Adipose tissue (tissue), 3 donors: ENCODE measurements around the gene SORT1. TPM values are rescaled to one million over a fixed set of nuclear protein-coding genes. Genes with fewer than 3 reads are reported as not detected.

Experiments
- H3K27ac ChIP-seq: one replicate; pipeline ENCODE4 v1.5.1; 2013; ENCODE audit warnings: low read depth, low read length
- WGBS, 3 donors: extraction: QIAGEN DNeasy Blood & Tissue Kit; methylation state at CpG; one replicate each; pipeline ENCODE4 v1.1.7; 2013; 5-methylcytosine and 5-hydroxymethylcytosine counted together
- polyA plus RNA-seq, 3 donors: library from polyadenylated mRNA; stranded (reverse); fragments of 200-250 nt; gene quantifications; one replicate each; pipeline ENCODE4 v1.2.3, GENCODE V29; 2013
- donor health status: healthy with polysubstance abuse.
- donor health status: Bipolar disorder and iron deficiency.
- donor health status: healthy.

SORT1 gene
- polyA plus RNA-seq, 3 donors = 13.2 to 47.9 (median 24.6) TPM

- H3K27ac ChIP-seq = no peak overlapping the region
- WGBS, 3 donors = 79 to 82% (median 80%) methylated on average over 7 of the region's 7 CpGs
These were observed 137.8 kb downstream of the SORT1 start for GRCh38 chr1:109259674-109260557.

Other genes with a start within 250 kb of the SORT1 start
- gene SARS1, start 184.0 kb downstream of the SORT1 start, polyA plus RNA-seq = 100 to 1,000 TPM in 2 of 3 donors, 10 to 100 TPM in 1; 84.3 to 132 (median 116) TPM
- 1 to 10 TPM in 1 of 3 donors, under 1 TPM in 2; 0.67 to 2.3 (median 0.94) TPM for gene CELSR2, start 148.4 kb downstream of the SORT1 start, polyA plus RNA-seq
- gene PSRC1, start 114.8 kb downstream of the SORT1 start, polyA plus RNA-seq = 1 to 10 TPM in 2 of 3 donors, under 1 TPM in 1; 0.98 to 2.9 (median 1.1) TPM
- gene MYBPHL, start 90.9 kb downstream of the SORT1 start, polyA plus RNA-seq = under 1 TPM; 0.06 to 0.34 (median 0.19) TPM
- gene PSMA5, start 28.5 kb upstream of the SORT1 start, polyA plus RNA-seq = 10 to 100 TPM; 28.5 to 47.2 (median 33.9) TPM
- 1 to 10 TPM; 1.2 to 2.5 (median 2.1) TPM for gene SYPL2, start 68.6 kb upstream of the SORT1 start, polyA plus RNA-seq
- 1 to 10 TPM; 2.6 to 4.0 (median 3.2) TPM for gene ATXN7L2, start 86.0 kb upstream of the SORT1 start, polyA plus RNA-seq
- 1 to 10 TPM; 4.8 to 9.1 (median 5.0) TPM for gene CYB561D1, start 96.2 kb upstream of the SORT1 start, polyA plus RNA-seq
- gene AMIGO1, start 111.8 kb upstream of the SORT1 start, polyA plus RNA-seq = 1 to 10 TPM; 2.1 to 3.8 (median 2.5) TPM
- not detected for gene GPR61, start 142.0 kb upstream of the SORT1 start, polyA plus RNA-seq
- gene GNAI3, start 150.7 kb upstream of the SORT1 start, polyA plus RNA-seq = 1 to 10 TPM; 2.5 to 4.8 (median 4.1) TPM
- gene GNAT2, start 221.7 kb upstream of the SORT1 start, polyA plus RNA-seq = under 1 TPM in 1 of 3 donors, not detected in 2; 0.07 TPM
- gene AMPD2, start 221.9 kb upstream of the SORT1 start, polyA plus RNA-seq = 10 to 100 TPM; 18.3 to 26.0 (median 19.5) TPM